ENCODE measurements around the gene CERS6.

GRCh38 chr2:168470320-168471162, 14.5 kb downstream of the CERS6 start:
- TF ChIP-seq CTCF (IDR thresholded peaks at IDR 0.05) (no peak), ZFX (IDR thresholded peaks at IDR 0.05; ENCODE audit: borderline replicate concordance) (no peak)

All from 22Rv1 (cell line).